COLO829 (cell line): ENCODE results near the gene PLA2G4D.
"Not testable (repeated sequence)": the region's sequence is repeated elsewhere in the genome, so short reads cannot be mapped to it uniquely, and the experiment has no call there.

Source experiments
- DNase-seq: peaks from one replicate; pipeline ENCODE4 v3.0.0; 2012; ENCODE audit warnings: low spot score

Gene PLA2G4D

GRCh38 chr15:42128476-42128875 lies 34.1 kb upstream of the PLA2G4D start:
- no peak for DNase-seq

DNA sequence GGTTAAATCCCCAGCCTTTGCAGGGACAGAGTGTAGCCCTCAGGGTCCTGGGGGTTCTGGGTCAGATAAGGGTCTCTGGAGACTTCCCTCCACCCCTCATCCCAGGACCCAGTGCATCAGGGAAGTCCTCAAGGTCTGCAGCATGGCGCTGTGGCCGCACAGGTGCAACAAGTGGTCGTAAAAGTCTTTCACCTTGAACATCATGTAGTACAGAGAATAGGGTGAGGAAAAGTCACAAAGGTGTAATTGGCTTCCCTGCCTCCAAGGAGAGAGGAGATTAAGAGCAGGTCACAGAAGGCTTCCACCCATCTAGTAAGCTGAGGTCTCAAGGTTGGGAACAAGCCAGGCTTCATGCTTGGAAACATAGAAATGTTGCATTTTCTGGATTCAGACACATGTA lies 29.2 kb upstream of the PLA2G4D start:
- no peak for DNase-seq

DNA sequence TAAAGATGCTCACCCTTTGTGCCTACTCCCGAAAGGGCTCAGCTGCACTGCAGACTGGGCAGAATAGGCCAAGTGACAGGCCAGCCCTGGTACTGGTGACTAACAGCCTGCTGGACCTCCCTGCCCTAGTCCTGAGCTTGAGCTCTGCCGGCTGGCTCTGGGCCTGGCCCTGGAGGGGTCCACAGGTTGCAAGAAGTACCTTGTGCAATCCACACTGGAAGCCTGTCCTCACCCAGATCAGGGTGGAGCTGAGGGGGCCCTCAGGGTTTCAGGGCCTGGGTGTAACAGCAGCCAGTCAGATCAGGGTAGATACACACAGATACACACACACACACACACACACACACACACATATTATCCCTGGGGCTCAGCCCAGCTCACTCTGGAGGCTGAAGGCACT lies 27.3 kb upstream of the PLA2G4D start:
- no peak for DNase-seq

- DNase-seq = no peak
Measured at GRCh38 chr15:42121021-42121420, 26.7 kb upstream of the PLA2G4D start.

GRCh38 chr15:42120285-42120684 lies 25.9 kb upstream of the PLA2G4D start:
- DNase-seq = no peak

- DNase-seq = no peak
Measured at GRCh38 chr15:42119446-42119760, 25.0 kb upstream of the PLA2G4D start.

- no peak for DNase-seq
Measured at GRCh38 chr15:42118650-42119445, 24.5 kb upstream of the PLA2G4D start.

GRCh38 chr15:42111924-42112323 lies 17.6 kb upstream of the PLA2G4D start:
- no peak for DNase-seq

DNA sequence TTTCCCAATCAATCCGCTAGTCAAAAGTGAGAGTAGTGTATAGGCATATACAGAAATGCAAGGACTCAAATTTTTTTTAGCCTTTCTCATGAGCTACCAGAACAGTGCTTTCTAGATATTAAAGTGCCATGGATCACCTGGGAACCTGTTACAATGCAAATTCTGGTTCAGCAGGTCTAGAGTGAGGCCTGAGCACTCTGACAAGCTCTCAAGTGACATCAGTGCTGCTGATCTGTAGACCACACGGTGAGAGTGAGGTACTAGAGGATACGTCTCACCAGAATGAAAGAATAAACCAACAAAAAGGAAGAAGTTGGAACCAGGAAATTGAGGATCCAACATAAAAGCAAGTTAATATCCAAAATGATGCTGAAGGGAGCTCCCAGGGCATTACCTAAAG lies 16.0 kb upstream of the PLA2G4D start:
- DNase-seq = no peak

DNA sequence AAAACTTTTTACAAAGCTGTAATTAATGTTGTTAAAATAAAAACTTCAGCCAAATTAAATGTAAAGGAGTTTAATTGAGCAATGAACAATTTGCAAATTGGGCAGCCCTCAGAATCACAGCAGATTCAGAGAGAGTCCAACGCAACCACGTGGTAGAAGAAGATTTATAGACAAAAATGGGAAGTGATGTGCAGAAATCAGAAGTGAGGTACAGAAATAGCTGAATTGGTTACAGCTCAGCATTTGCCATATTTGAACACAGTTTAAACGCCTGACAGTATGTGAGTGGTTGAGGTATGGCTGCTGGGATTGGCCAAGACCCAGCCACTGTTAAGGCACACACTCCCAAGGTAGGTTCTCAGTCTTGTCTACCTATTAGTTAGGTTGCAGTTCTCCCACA lies 14.4 kb upstream of the PLA2G4D start:
- no peak for DNase-seq

DNA sequence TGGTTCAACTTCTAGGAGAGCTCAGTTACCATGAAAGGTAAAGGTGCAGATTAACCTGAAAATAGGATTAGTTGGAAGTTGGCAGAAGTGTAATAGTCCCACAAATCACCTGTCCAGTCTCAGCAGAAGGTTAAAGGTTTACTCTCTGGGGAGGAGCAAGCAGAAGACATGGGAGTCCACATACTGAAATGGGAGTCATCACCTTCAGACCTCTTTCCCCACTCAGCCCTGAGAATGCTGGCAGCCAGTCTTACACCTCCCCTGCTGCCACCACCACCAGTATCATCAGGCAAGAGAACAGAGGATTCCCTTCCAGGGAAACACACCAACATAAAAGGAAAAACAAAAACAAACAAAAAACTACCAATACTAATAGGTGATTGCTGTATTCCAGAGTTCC lies 13.8 kb upstream of the PLA2G4D start:
- no peak for DNase-seq

GRCh38 chr15:42107473-42107872 lies 13.1 kb upstream of the PLA2G4D start:
- DNase-seq = peak; percentile 6

- DNase-seq = no peak
Measured at GRCh38 chr15:42106288-42106687, 11.9 kb upstream of the PLA2G4D start.

DNA sequence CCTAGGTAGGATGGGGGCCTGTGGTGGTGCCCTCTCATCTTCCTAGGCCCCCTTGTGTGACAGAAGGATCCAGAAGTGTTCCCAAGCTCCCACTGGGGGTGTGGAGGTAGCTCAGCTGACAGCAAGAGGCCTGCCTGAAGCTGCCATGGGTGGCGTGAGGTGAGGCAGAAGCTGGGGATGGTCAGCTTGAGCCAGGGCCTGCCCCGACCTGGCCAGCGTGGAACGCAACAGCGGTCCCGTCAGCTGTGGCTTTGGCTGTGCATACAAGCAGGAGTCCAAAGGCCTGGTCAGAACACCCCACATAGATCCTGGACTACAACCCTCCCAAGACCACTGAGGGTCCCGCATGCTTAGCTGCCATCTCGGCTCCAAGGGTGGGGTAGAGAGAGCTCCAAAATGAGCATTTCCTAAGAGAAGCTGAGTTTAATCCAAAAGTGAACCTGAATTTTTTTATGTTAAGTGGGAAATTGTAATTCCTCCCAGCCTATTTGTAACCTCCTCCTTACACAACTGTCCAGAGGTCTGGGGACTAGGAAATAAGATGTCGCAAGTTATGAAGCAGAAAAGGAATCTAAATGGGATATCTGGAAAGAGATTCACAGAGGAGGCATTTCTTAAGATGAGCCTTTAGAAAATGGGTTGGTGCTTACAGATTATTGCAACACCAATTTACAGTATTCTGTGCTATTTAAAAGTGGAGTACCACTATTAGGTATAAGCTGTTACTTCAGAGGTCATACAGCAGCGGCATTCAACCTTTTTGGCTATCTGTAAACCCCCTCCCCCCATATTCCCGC lies 9.9 kb upstream of the PLA2G4D start:
- DNase-seq = no peak

DNA sequence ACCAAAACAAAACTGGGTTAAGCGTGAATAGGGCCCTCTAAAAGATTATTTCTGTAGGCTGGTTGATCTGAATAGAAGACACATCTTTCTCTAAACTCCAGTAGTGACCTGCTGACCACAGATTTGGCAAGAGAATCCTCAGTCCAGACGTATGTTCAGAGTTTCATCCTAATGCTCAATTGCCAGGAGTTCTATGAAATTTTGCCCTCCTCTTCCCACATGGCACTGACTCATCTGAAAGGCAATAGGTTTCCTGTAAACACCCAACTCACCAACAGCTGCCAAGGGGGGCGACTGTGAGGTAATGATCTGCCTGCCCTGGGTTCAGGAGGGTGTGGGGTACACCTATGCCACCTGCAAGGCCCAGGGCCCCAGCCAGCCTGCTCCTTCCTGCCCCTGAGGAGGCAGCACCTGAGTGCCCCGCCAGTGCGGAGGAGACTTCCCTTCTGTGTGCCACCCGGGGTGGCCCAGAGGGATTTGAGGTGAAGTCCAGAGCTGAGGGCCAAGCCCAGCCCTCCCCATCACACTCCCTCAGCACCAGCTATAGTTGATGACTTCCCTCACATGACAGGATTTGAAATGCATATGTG lies 8.4 kb upstream of the PLA2G4D start:
- peak; percentile 11 for DNase-seq

DNA sequence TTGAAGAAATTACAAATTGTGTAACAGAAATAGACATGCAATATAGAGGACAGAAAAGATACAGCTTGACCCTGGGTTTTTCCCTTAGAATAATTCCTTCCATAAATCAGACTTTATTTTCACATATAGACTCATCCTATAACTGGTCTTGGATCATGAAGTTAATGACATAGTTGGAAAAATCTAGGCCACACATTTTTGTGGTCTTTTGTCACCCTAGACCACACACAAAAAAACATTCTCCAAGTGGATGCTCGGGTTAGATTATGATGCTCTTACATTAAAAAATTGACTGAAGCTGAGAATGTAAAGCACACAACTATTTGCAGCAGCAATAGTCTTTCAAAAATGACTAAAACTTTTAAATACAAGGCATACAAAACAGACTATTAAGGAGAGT lies 7.5 kb upstream of the PLA2G4D start:
- DNase-seq = no peak

DNA sequence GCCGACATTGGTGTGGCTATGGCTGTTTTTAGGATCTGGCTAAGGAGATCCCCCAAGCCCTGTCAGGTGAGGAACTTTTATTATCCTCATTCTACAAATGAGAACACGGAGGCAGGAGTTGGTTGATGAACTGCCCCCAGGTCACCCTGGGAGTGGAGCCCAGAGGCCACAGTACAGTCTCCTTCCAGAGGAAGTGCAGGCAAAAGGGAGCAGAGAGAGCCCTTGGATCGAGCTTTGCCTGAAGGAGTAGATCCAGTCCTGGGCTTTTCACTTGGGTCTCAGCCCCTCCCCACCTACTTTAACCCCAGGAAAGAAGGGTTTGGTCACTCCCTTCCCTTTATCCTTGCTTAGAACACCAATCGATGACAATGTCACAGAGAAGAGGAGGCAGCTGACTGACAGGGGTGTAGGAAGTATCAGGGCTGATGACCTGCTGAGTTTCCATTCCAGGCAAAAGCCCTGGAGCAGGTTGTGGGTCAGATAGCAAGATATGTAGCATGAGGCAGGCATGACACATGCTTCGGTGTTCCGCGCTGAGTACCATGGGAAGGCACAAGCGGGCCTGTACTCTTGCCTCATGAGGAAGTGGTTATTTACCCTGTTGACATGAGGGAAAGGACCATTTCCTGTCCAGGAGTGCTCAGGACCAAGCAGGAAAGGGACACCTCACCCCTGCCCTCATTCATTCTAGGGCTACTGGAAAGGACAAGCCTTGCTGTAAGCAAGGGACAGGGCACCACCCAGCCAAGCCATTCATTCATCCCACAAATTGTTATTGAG lies 5.8 kb upstream of the PLA2G4D start:
- DNase-seq = no peak

- no peak for DNase-seq
Measured at GRCh38 chr15:42097018-42097417, 2.7 kb upstream of the PLA2G4D start.

GRCh38 chr15:42093966-42094365 lies 396 bp downstream of the PLA2G4D start:
- no peak for DNase-seq

GRCh38 chr15:42092398-42093318 lies 1.7 kb downstream of the PLA2G4D start:
- no peak for DNase-seq

DNA sequence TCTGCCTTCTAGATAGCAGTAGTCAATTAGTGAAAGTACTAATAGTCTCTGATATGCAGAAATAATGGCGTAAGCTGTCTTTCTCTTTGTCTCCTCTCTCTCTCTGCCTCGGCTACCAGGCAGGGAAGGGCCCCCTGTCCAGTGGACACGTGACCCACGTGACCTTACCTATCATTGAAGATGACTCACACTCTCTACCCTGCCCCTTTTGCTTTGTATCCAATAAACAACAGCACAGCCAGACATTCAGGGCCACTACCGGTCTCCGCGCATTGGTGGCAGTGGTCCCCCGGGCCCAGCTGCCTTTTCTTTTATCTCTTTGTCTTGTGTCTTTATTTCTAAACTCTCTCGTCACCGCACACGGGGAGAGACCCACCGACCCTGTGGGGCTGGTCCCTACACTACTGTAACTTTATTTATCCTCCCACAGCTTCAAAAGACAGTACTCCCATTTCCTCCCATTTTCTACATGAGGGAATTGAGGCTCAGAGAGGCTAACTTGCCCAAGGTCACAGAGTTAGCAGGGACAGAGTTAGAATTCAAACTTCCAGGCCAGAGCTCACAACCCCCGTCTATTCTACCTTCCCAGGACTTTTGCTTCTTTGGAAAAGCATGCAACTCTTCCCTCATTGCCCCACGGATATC lies 2.5 kb downstream of the PLA2G4D start:
- DNase-seq = not testable (repeated sequence)
